HG02588 (cell line): ENCODE measurements around the gene SEC63.
"Not testable (repeated sequence)": the region's sequence is repeated elsewhere in the genome, so short reads cannot be mapped to it uniquely, and the experiment has no call there.

Experiments used
- ATAC-seq: cut with Tn5 transposase; IDR thresholded peaks from one replicate; pipeline ENCODE4 v1.9.1; 2021; ENCODE audit warnings: mild to moderate bottlenecking, moderate library complexity; ENCODE audit not compliant: unreplicated experiment

SEC63 gene

GRCh38 chr6:107973594-107973993, 15.6 kb upstream of the SEC63 start:
- ATAC-seq = no peak

- no peak for ATAC-seq
These were observed 14.5 kb upstream of the SEC63 start for GRCh38 chr6:107972413-107973096.

- ATAC-seq = no peak
These were observed 13.2 kb upstream of the SEC63 start for GRCh38 chr6:107971181-107971580.

GRCh38 chr6:107970255-107970654, 12.2 kb upstream of the SEC63 start:
- no peak for ATAC-seq

GRCh38 chr6:107968081-107968480, 10.1 kb upstream of the SEC63 start:
- ATAC-seq = no peak

- ATAC-seq = no peak
These were observed 7.7 kb upstream of the SEC63 start for GRCh38 chr6:107965746-107966145.

GRCh38 chr6:107962723-107963122, 4.7 kb upstream of the SEC63 start:
- ATAC-seq = no peak

- no peak for ATAC-seq
These were observed 1.4 kb upstream of the SEC63 start for GRCh38 chr6:107959392-107959791.

- ATAC-seq = not testable (repeated sequence)
These were observed 818 bp upstream of the SEC63 start for GRCh38 chr6:107958689-107959362.

- ATAC-seq = peak; percentile 38
These were observed 600 bp downstream of the SEC63 start for GRCh38 chr6:107957308-107957908.

- ATAC-seq = no peak
These were observed 1.3 kb downstream of the SEC63 start for GRCh38 chr6:107956586-107957307.

GRCh38 chr6:107956181-107956580, 1.8 kb downstream of the SEC63 start:
- no peak for ATAC-seq

GRCh38 chr6:107953858-107954414, 4.1 kb downstream of the SEC63 start:
- not testable (repeated sequence) for ATAC-seq

- ATAC-seq = no peak
These were observed 14.2 kb downstream of the SEC63 start for GRCh38 chr6:107943626-107944439.

GRCh38 chr6:107942142-107942541, 15.9 kb downstream of the SEC63 start:
- ATAC-seq = no peak

- no peak for ATAC-seq
These were observed 16.4 kb downstream of the SEC63 start for GRCh38 chr6:107941627-107942026.

GRCh38 chr6:107941199-107941598, 16.8 kb downstream of the SEC63 start:
- no peak for ATAC-seq

- ATAC-seq = not testable (repeated sequence)
These were observed 21.1 kb downstream of the SEC63 start for GRCh38 chr6:107936910-107937292.

GRCh38 chr6:107936162-107936909, 21.7 kb downstream of the SEC63 start:
- ATAC-seq = no peak

- not testable (repeated sequence) for ATAC-seq
These were observed 23.8 kb downstream of the SEC63 start for GRCh38 chr6:107934229-107934628.
